Endothelial cell of umbilical vein (primary cell): ENCODE results near the gene PPP1R13L. TPM values are rescaled to one million over a fixed set of nuclear protein-coding genes. Genes with fewer than 3 reads are reported as not detected.

Source experiments
- BruUV-seq: library from RNA; stranded (reverse); fragments of 400-500 nt; replicated peaks from 2 replicates; lab custom pipeline; 2021; lab: Mats Ljungman, UMichigan
- CTCF ChIA-PET: fragments of 300-600, 350-600 bp; sonication (Branson Sonifier 250); formaldehyde crosslinking; loops from one replicate; lab custom pipeline; 2021; ENCODE audit warnings: antibody characterized with exemption, inconsistent platforms; lab: Charles Lee
- POLR2A ChIA-PET: fragments of 300-600, 350-600 bp; sonication (Branson Sonifier 250); formaldehyde crosslinking; loops from one replicate; lab custom pipeline; 2021; ENCODE audit warnings: antibody characterized with exemption, inconsistent platforms; lab: Charles Lee
- DNase-seq: peaks from one replicate; pipeline ENCODE4 v3.0.0-alpha.2; 2011; ENCODE audit warnings: low read depth, low spot score
- FAIRE-seq: peaks from 2 replicates; lab custom pipeline; 2011; peaks lifted over from hg19 to GRCh38; lab: Jason Lieb, UNC
- H2AFZ ChIP-seq: 2 replicates; pipeline ENCODE4 v1.6.0; 2012; ENCODE audit warnings: low read depth, low read length, control low read depth, inconsistent platforms
- H3K27ac ChIP-seq: 2 replicates; pipeline ENCODE4 v1.5.1; 2011; ENCODE audit warnings: low read depth, mild to moderate bottlenecking, control low read depth, low read length, moderate library complexity; ENCODE audit not compliant: insufficient read depth
- H3K27me3 ChIP-seq, 2 experiments: 2 replicates each; pipeline versions ENCODE4 v1.6.0 to v1.6.1; 2011; ENCODE audit warnings: low read length in 2 of 2, mixed read lengths in 1 of 2; ENCODE audit not compliant: control insufficient read depth in 2 of 2, insufficient read depth in 2 of 2
- H3K36me3 ChIP-seq, 2 experiments: 2 replicates in 1 of 2; 3 replicates in 1 of 2; pipeline ENCODE4 v1.5.1; 2011; ENCODE audit warnings: low read length in 2 of 2, mild to moderate bottlenecking in 1 of 2, moderate library complexity in 1 of 2; ENCODE audit not compliant: control insufficient read depth in 2 of 2, insufficient read depth in 2 of 2; ENCODE audit errors: extremely low read depth in 1 of 2
- H3K4me1 ChIP-seq: 3 replicates; pipeline ENCODE4 v1.5.1; 2011; ENCODE audit warnings: mild to moderate bottlenecking, low read length; ENCODE audit not compliant: control insufficient read depth, insufficient read depth; ENCODE audit errors: extremely low read depth
- H3K4me2 ChIP-seq: 2 replicates; pipeline ENCODE4 v1.6.1; 2011; ENCODE audit warnings: low read length, control low read depth, mixed read lengths; ENCODE audit not compliant: insufficient read depth
- H3K4me3 ChIP-seq, 3 experiments: fragments of 200-600 bp in 1 of 3; sonication (generic), shearing (Covaris generic) in 1 of 3; replicated peaks in 1 of 3; 2 replicates each; pipeline ENCODE4 v1.5.1; 2011 to 2016; ENCODE audit warnings: control low read depth in 3 of 3, low read length in 3 of 3, mild to moderate bottlenecking in 2 of 3, inconsistent platforms in 1 of 3, low read depth in 1 of 3, moderate library complexity in 1 of 3; ENCODE audit not compliant: insufficient read depth in 1 of 3
- H3K79me2 ChIP-seq: 2 replicates; pipeline ENCODE4 v1.6.0; 2012; ENCODE audit warnings: low read length, inconsistent platforms; ENCODE audit not compliant: control insufficient read depth, insufficient read depth
- H3K9ac ChIP-seq: replicated peaks from 2 replicates; pipeline ENCODE3; 2011; ENCODE audit warnings: low read length, control low read depth; ENCODE audit not compliant: insufficient read depth; ENCODE audit errors: extremely low read depth
- H3K9me1 ChIP-seq: replicated peaks from 3 replicates; pipeline ENCODE4 v1.6.0; 2011; ENCODE audit warnings: mild to moderate bottlenecking, low read length; ENCODE audit not compliant: control insufficient read depth, insufficient read depth; ENCODE audit errors: extremely low read depth
- H3K9me3 ChIP-seq: replicated peaks from 2 replicates; pipeline ENCODE4 v1.5.1; 2012; ENCODE audit warnings: low read length, inconsistent platforms; ENCODE audit not compliant: control insufficient read depth, insufficient read depth
- H4K20me1 ChIP-seq: replicated peaks from 2 replicates; pipeline ENCODE3; 2011; ENCODE audit warnings: mild to moderate bottlenecking, low read length; ENCODE audit not compliant: control insufficient read depth, insufficient read depth; ENCODE audit errors: extremely low read depth
- EZH2 ChIP-seq: IDR thresholded peaks from 2 replicates; pipeline ENCODE4 v1.6.1; 2012; ENCODE audit warnings: borderline replicate concordance, low read depth, mild to moderate bottlenecking, moderate library complexity, low read length, inconsistent platforms; ENCODE audit not compliant: severe bottlenecking
- FOS ChIP-seq: IDR thresholded peaks from 2 replicates; pipeline ENCODE4 v1.6.1; 2011; ENCODE audit warnings: mild to moderate bottlenecking, low read length, moderate library complexity, borderline replicate concordance; ENCODE audit not compliant: insufficient read depth
- GATA2 ChIP-seq: IDR thresholded peaks from 2 replicates; pipeline ENCODE4 v1.7.0; 2011; ENCODE audit warnings: low read depth, mild to moderate bottlenecking, moderate library complexity, mixed read lengths, low read length; ENCODE audit not compliant: insufficient read length, insufficient read depth
- JUN ChIP-seq: IDR thresholded peaks from 2 replicates; pipeline ENCODE4 v1.6.1; 2011; ENCODE audit warnings: borderline replicate concordance, low read depth; ENCODE audit not compliant: insufficient read length, insufficient read depth
- MYC ChIP-seq: IDR thresholded peaks from one replicate; pipeline ENCODE4 v1.6.1; 2011; ENCODE audit warnings: mild to moderate bottlenecking, low read depth, low read length
- POLR2A ChIP-seq: IDR thresholded peaks from 2 replicates; pipeline ENCODE4 v1.6.1; 2012; ENCODE audit warnings: low read depth, mild to moderate bottlenecking, control low read depth, low read length
- POLR2AphosphoS5 ChIP-seq: IDR thresholded peaks from 2 replicates; pipeline ENCODE4 v1.6.1; 2012; ENCODE audit warnings: low read depth, mild to moderate bottlenecking, control low read depth, low read length, moderate library complexity; ENCODE audit not compliant: insufficient read depth
- dilution Hi-C: fragments of 300-500 bp; cut with MboI; formaldehyde crosslinking; loops from one replicate; pipeline ENCODE4 v1.15.0; 2019; ENCODE audit warnings: low sequenced_read_pairs; ENCODE audit not compliant: extremely low pct_ligation_motif_present
- intact Hi-C: fragments of 100-400 bp; cut with micrococcal nuclease; formaldehyde crosslinking; loops from one replicate; pipeline ENCODE4 v1.10.0; 2022
- polyA plus RNA-seq, 4 experiments: library from polyadenylated mRNA; depleted of rRNA in 3 of 4; stranded (reverse) in 3 of 4; unstranded in 1 of 4; fragments of >200 nt; gene quantifications; 2 replicates each; pipeline versions ENCODE4 v1.2.1 to v1.2.3, GENCODE V29; 2011 to 2012; ENCODE audit warnings: missing spikeins in 1 of 4
- total RNA-seq: library from RNA; stranded (reverse); gene quantifications from 2 replicates; pipeline ENCODE4 v1.2.3, GENCODE V29; 2021
- TF ChIP-seq, protein P1 (sequence below), 2 donors: IDR thresholded peaks; 1 replicate in 1 of 2; 2 replicates in 1 of 2; pipeline ENCODE4 v1.5.1; 2011; ENCODE audit warnings: low read length in 2 of 2, mild to moderate bottlenecking in 2 of 2, moderate library complexity in 2 of 2, control low read depth in 1 of 2, inconsistent platforms in 1 of 2, low read depth in 1 of 2; ENCODE audit not compliant: insufficient read depth in 1 of 2; ENCODE audit errors: extremely low read depth in 1 of 2
- TF ChIP-seq, protein P2 (sequence below): IDR thresholded peaks from 2 replicates; pipeline ENCODE4 v1.6.1; 2011; ENCODE audit not compliant: insufficient read depth, insufficient read length

PPP1R13L gene
- total and polyA plus RNA-seq, 2 donors (not counting 3 experiments of a cell fraction or from before 2014, with no cell fraction given), result 28.5 to 77.4 TPM

- CTCF ChIA-PET, result interaction anchor here (1.4 kb wide), 1 partner anchor 152 kb away, joined by 4 read pairs; no protein-coding TSS in a partner anchor
- no TSS peak for BruUV-seq
- Histone ChIP-seq H3K4me1 (no peaks in the 10 kb centered on the region), H2AFZ (no peak overlapping the region), H3K4me2 (no peak overlapping the region), H3K36me3 (peaks cover 7 to 42% of the 10 kb centered on the region in 2 experiments), H4K20me1 (no peaks in the 10 kb centered on the region), H3K9me3 (no peaks in the 10 kb centered on the region), H3K27me3 (no peaks in the 10 kb centered on the region), H3K4me3 (no peak overlapping the region), H3K9ac (no peak overlapping the region), H3K79me2 (no peaks in the 10 kb centered on the region), H3K27ac (no peak overlapping the region), H3K9me1 (no peaks in the 10 kb centered on the region)
- POLR2A ChIA-PET, result no interaction called here
- intact Hi-C loops, result no loop called here
- FAIRE-seq, result no peak
- dilution Hi-C loops, result no loop called here
- DNase-seq, result no peak
- TF ChIP-seq GATA2 (no peak), EZH2 (no peak), MYC (no peak), JUN (no peak), FOS (no peak), POLR2A (no peak), POLR2AphosphoS5 (no peak)
- TF ChIP-seq, protein P1, sequence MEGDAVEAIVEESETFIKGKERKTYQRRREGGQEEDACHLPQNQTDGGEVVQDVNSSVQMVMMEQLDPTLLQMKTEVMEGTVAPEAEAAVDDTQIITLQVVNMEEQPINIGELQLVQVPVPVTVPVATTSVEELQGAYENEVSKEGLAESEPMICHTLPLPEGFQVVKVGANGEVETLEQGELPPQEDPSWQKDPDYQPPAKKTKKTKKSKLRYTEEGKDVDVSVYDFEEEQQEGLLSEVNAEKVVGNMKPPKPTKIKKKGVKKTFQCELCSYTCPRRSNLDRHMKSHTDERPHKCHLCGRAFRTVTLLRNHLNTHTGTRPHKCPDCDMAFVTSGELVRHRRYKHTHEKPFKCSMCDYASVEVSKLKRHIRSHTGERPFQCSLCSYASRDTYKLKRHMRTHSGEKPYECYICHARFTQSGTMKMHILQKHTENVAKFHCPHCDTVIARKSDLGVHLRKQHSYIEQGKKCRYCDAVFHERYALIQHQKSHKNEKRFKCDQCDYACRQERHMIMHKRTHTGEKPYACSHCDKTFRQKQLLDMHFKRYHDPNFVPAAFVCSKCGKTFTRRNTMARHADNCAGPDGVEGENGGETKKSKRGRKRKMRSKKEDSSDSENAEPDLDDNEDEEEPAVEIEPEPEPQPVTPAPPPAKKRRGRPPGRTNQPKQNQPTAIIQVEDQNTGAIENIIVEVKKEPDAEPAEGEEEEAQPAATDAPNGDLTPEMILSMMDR (IDR thresholded peaks at IDR 0.05; ENCODE audit: extremely low read depth in 1 of 2, insufficient read depth in 1 of 2, low read depth in 1 of 2, low read length in 2 of 2), result no peak
- TF ChIP-seq, protein P2, sequence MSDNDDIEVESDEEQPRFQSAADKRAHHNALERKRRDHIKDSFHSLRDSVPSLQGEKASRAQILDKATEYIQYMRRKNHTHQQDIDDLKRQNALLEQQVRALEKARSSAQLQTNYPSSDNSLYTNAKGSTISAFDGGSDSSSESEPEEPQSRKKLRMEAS, result no peak
Observed at GRCh38 chr19:45352471-45352870, 52.4 kb downstream of the PPP1R13L start.
